ENCODE results near the gene CTDP1.
"Not testable (repeated sequence)": the region's sequence is repeated elsewhere in the genome, so short reads cannot be mapped to it uniquely, and the experiment has no call there.

The CTDP1 gene

DNA sequence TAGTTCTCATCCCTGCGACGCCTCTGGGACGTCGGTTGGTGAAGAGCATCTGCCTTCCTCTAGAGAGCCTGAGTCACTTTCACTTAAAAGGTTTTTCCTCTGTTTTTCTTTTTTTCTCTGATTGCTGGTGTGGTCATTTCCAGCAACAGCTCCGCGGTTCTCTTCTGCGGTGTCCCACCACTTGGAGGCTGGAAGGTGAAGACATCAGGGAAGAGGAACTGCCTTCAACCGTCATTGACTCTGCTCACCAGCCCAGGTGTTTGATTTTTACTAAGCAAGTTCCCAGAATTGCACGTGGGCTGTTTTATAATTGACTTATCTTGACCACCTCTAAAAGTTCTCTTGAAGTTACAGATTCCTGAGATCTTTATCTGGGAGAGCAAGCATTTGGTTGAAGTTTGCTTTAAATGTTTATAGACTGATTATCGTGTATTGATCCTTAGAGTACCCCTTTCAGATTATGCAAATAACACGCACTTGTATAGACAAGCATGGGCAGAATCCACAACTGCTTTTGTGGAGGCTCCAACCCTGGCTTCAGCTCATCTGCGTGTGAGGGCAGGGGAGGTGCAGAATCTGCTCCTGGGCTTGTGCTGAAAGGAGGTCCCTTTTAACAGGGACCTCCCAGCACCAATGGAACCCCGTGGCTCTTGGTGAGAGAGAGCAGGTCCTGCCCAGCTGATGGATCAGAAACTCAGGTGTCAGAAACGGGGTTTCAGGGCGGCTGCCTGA, 3.5 kb downstream of the CTDP1 start:
- no peak for DNase-seq

DNA sequence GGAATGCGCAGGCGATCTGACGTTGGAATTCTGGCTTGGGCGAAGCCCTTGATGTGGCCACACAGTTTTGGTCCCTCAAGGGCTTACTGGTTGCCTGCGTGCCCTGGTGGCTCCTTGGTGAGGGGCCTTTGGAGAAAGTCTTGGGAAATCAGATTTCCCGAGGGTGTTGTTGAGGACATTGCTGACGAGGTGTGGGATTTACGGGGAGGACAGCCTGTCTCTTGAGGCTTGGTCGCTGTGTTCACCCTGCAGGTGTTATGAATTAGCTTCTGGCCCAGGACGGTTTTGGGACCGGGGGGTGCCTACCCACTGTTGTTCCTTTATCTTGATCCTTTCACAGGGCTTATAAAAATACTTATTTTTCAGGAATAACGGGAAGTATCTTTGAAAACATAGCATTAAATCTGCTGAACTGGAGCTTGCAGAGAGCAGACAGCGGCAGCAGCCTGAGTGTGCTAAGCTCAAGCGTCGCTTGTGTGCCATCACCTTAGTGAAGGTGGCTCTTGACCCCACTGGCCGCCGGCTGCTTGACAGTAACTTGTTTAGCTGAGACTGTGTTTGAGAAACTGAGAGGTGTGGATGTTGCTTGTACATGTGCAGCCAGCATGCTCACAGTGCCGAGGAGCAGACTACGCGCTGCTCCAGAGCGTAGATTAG, 4.2 kb downstream of the CTDP1 start:
- no peak for DNase-seq

DNA sequence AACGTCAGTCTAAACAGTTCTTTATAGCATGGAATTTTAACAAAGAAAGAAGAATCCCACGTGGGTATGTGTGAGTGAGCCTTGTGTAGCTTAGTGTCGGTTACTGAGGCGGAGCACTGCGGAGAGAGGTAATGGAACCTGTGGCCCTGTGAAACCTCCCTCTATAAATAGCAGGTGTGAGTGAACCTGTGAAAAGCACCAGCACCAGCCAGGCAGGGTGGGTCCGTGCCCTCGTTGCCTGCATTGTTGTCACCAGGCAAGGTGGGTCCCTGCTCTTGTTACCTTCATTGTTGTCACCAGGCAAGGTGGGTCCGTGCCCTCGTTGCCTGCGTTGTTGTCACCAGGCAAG, 4.7 kb downstream of the CTDP1 start:
- no peak for DNase-seq

DNA sequence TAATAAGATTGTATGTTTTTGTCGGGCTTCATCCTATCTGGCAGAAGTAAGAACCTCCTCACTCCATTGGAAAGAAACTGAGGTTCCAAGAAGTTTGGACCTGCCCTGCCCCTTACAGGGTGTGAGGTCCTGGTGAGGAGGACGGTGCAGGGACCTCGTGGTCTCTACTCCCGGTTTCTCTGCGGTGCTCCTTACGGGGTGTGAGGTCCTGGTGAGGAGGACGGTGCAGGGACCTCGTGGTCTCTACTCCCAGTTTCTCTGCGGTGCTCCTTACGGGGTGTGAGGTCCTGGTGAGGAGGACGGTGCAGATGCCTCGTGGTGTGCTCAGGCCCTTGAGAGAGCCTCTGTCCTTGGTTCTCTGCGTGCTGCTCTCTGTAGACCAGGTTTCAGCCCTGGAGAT, 5.2 kb downstream of the CTDP1 start:
- DNase-seq: no peak

DNA sequence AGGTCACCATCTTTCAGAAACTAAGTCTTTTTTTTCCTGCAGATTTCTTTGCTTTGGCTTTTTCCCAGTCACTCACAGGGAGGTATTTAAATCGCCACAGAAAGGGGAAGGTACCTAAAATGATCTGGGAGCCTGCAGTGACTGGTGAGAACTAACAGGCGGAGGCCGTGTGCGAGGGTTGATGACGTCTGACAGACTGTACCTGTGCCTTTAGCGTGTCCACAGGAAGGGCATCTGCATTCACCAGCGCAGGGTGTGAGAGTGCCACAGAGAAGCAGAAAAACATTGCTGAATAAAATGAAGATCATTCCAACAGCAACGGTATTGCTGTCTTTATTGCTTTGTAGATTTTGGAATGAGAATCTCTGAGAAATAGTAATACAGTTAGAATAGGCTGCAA, 5.7 kb downstream of the CTDP1 start:
- DNase-seq: no peak

DNA sequence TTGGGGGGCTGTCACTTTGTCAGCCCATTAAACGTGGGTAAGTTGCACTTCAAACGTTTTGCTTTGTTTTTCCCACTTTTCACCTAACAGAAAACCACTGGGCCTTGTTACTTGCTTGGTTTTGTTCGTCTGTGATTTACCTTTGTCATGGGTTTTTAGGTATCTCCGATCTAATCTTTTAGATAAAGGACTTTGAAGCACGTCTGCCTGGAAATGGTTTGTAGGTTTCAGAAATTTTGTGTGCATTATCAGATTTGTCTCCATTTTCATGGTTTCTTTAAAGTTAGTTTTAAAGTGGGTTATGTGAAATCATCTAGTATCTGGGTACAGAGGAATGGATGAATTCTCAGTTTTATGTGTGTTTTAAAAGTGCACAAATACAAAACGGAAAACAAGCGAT, 6.4 kb downstream of the CTDP1 start:
- DNase-seq: no peak

DNA sequence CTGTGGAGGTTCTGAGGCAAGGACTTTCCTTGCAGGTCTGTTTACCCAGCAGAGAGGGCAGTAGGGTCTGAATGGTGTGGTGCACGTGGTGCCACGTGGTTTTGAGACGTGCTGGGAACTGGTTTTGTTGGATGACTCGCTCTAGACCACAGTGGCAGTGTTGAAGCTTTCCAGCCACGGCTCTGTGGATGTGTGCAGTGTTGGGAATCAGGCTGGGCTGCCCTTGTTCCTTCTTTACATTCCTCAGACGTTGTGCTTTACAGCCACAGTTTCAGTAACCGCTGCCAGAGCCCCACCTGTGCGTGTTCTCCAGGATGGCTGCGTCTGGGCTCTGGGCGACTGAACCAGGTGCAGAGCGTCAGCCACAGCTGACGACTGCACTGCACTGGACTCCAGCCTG, 8.2 kb downstream of the CTDP1 start:
- DNase-seq: no peak

DNA sequence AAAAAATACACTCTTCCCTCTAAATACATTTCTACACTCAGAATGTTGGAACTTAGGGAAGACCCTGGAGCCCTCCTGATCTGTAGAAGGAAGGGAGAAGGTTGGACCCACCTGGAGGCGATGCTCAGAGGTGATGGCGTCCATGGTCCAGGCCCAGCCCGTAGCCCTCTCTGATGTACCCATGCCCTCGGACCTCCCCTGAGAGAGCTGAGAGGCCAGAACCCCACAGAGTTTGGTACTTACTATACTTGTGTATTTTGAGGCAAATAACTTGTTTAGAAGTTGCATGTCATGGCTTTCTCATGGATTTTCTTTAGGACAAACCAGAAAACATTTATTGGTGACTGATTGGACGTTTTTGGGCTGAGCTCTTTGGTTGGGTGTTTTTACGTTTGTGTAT, 10.5 kb downstream of the CTDP1 start:
- no peak for DNase-seq

DNA sequence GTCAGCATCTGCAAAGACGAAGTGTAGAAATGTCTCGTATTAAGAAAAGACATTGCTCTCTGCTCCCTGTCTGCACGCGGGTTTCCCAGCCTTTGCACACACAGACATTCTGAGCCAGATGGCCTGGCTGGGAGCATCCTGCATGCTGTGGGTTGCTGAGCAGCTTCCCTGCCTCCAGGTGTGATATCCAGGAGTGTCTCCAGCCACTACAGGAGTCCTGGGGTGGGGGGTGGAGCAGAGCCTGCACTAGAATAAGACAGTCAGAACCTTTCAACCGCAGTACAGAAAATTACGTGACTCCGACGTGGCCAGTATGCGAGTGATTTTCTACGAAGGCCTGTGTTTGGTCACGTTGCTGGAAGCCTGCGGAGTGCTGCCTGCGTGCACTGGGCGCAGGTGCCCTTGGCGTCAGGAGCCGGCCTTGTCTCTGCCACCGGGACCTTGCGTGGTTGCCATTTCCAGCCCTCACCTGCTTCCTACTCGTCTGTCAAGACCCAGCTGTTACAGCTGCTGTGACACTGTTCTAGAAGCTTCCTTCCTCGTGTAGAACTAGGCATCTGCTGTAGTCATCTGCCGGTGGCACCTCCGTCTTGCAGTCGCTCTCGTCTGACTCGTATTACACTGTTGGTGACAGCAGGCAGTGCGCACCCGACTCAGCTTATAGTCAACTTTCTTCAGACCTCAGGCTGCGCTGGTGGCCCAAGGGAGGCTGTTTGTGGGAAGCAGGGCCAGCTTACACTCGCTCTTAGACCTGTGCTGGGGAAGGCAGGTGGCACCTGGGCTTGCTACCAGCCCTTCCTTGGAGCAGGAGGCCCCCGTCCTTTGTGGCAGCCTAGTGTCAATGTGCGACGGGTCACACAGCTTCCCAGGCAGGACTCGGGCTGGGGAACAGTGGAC, 11.2 kb downstream of the CTDP1 start:
- DNase-seq: no peak

DNA sequence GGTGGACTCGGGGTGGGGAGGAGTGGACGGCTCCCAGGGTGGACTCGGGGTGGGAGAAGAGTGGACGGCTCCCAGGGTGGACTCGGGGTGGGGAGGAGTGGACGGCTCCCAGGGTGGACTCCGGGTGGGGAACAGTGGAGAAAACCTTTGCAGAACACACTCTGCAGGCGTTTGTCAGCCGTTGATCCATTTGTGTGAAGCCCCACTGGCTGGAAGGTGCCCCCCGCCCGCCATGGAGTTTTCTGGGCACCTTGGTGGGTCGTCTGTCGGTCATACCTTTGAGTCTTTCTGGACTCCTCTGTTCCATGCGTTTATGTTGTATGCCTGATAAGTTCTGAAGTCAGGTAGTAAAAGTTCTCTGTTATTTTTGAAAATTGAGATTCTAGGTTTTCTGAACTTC, 12.5 kb downstream of the CTDP1 start:
- no peak for DNase-seq

DNA sequence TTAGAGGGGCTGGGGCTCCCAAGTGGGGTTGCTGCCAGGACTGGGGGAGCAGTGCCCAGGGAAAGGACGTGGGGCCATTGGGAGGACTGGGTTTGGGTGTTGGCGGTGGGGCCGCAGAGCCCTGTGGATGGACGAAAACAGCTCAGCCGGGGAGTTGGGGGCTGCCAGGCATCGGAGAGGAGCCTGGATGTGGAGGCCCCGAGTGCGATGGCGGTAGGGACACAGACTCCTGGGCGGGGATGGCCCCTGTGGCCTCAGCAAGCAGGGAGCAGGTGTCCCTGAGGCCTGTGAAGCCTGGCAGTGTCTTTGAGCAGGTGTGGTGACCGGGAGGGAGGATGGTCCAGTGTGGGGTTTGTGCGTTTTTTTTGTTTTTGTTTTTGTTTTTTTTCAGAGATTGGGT, 13.3 kb downstream of the CTDP1 start:
- no peak for DNase-seq

DNA sequence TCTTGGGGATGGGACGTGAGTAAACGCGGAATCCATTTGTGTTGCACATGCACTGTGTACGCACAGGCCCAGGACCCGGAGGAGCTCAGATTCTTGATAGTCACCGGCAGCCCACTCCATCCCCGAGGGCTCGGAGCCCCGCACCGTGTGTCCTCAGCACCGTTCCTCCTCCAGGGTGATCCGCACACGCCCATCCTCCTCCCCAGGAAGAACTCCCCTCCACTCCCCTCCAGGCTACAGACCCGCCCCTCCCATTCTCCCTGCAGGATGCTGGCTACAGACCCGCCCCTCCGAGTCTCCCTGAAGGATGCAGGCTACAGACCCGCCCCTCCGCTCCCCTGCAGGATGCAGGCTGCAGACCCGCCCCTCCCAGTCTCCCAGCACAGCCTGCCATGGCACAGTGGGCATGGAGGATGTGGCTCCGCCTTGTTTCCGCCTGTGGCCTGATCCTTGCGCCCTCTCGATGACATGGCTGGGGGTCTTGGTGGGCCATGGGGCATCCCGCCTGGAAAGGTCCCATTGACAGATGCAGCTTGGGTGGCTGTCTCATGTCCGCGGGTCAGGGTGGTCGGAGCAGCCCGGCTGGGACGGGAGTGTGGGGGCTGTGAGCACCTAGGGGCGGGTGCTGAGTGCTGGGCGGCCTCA, 14.1 kb downstream of the CTDP1 start:
- no peak for DNase-seq

DNA sequence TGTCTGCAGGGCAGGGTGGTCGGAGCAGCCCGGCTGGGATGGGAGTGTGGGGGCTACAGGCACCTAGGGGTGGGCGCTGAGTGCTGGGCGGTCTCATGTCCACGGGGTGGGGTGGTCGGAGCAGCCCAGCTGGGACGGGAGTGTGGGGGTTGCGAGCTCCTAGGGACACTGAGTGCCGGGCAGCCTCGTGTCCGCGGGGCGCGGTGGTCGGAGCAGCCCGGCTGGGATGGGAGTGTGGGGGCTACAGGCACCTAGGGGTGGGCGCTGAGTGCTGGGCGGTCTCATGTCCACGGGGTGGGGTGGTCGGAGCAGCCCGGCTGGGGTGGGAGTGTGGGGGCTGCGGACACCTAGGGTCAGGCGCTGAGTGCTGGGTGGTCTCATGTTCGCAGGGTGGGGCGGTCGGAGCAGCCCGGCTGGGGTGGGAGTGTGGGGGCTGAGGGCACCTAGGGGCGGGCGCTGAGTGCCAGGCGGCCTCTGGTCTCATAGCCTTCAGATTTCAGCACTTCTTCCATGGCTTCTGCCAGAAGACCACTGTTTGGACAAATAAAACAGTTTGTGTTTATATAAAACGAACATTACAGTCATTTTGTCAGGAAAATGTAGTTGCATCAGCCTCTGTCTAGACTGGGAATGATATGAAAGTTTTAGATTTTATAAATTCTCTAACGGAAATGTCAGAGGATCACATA, 14.7 kb downstream of the CTDP1 start:
- not testable (repeated sequence) for DNase-seq

DNA sequence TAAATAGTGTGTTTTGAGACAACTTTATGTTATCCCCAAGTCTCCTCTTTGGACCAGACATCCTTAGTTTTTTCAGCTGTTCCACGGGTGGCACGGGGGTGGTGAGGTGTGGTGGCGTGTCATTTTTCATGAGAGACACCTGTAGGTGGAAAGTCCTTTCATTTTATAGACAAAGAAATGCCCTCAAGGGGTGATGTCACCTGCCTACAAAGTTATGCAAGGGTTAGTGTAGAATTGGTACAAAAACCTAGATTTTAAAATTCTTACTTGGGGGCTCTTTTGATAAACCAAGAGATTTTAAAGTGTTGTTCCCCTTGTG, 15.3 kb downstream of the CTDP1 start:
- no peak for DNase-seq

DNA sequence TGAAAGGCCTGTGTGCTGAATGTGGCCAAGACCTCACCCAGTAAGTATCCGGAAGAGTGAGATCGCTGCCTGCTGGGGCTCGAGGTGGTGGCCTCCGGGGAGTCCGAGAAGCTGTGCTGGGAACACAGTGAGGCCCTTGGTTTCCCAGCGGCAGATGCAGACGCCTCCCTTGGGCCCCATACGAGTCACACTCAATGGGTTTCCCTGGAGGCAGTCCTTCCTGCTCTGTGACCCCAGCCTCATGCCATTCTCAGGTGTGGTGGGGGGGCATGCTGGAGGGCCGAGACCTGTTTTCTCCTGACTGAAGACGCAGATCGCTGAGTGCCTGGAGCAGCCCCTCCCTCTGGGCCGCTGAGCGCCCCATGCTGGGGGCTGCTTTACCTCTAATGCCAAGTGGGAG, 15.7 kb downstream of the CTDP1 start:
- no peak for DNase-seq

DNA sequence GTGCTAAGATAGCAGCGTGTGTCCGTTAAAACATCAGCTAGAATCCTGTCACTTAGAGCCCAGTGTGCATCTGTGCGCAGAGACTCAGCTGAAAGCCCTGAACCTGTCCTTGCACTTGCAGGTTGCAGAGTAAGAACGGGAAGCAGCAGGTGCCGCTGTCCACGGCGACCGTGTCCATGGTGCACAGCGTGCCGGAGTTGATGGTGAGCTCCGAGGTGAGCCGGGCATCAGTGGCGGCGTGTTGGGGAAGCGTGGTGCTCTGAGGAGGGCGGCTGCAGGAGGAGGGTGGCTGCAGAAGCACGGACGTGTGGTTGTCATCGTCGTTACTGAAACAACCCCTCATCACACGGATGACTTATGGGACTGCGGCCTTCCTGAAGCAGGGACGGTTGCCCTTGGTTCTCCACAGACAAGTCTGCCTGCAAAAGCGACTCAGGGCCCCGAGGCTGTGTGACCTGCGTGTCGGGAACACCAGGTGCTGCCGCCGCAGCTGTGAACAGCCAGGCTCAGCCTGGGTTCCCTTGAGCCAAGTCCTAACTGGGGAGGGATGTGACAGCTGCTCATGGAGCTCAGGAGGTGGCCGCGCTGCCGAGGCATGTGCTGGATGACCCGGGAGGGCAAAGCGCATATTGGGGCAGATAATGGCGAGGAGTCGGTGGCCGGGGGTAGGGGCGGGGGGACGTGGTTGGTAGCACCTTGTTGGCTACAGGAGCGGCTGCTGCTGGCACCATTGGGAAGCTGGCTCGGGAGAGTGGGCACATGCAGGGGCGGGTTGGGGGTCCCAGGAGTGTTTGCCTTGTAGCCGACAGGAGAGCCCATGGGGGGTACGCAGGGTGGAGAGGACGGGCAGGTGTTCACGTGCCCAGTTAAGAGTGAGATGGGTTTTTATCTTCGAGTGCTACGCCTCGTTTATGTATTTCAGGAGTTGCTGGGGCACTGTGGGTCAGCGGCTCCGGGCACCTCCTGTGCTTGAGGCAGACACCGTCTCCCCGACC, 16.6 kb downstream of the CTDP1 start:
- no peak for DNase-seq

DNA sequence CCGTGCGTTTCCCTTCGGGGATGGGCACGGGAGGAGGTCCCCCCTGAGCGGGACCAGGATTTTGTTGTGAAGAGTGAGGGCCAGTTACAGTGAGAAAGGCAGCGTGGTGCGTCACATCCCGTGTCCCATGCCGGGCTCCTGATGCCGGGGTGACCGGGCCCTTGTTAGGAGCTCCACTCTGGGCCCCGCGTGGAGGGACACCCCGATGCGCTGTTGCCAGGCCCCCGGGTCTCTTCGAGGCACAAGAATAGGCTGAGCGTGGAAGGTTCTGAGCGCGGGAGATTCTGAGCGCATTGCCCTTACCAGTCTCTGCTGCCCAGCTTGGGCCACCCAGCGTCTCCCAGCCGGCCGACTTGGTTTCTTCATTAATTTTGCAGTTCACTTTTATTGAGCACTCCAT, 17.6 kb downstream of the CTDP1 start:
- no peak for DNase-seq

DNA sequence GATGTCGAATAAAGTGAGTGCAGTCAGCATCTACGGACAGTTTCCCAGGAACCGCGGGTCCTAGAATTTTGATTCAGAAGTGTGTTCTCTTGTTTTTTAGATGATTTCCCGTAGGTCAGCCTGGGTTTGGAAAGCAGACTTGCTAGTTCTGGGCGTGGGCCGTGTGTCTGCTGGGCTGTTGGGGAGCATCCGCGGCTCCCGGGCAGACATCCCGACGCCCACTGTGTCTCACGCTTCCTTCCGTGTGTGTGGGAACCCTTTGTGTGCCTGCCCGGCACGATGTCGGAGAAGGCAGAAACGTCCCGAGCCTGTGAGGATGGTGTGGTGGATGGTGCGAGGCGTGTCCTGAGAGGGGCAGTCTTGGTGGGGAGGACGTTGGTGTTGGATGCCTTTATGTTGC, 18.4 kb downstream of the CTDP1 start:
- DNase-seq: no peak

DNA sequence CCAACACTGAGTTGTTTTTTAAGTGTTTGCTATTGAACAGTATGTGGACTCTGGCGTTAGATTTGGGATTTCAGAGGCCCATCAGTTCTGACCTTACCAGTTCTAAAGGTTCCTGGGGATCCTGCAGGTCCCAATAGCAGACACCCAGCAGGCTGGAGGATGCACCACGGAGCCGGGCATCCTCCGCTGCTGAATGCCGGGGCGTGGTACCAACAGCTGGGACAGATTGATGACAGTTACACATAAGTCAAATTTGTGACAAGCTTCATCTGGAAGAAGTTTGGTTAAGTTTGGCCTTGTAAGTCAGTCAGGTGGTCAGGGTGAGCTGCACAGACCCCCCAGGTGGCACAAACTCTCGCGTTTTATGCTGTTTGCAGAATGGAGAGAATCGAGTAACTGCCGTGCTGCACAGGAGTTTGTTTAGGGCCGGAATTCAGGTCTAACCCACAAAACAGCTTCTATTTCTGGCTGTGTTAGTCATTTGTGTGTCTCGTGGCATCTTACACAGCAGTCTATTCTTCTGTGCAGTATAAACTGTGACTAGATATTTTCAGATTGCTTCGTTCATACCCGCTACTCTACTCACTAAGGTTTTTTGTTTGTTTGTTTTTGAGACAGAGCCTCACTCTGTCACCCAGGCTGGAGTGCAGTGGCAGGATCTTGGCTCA, 19.2 kb downstream of the CTDP1 start:
- DNase-seq: no peak

DNA sequence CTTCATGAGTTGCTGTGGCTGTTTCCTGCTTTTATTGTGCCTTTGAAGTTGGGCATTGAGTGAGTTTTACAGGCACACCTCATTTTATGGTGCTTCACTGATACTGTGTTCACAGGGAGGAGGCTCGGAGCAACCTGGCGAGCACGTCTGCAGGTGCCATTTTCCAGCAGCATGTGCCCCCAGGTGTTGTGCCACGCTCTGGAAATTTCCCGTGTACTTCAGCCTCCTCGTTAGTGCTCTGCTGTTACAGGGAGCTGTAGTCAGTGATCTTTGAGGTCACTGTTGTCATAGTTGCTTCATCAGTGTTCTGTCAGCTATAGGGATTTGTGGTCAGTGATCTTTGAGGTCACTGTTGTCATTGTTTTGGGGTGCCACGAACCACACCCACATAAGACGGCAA, 20.1 kb downstream of the CTDP1 start:
- DNase-seq: no peak

DNA sequence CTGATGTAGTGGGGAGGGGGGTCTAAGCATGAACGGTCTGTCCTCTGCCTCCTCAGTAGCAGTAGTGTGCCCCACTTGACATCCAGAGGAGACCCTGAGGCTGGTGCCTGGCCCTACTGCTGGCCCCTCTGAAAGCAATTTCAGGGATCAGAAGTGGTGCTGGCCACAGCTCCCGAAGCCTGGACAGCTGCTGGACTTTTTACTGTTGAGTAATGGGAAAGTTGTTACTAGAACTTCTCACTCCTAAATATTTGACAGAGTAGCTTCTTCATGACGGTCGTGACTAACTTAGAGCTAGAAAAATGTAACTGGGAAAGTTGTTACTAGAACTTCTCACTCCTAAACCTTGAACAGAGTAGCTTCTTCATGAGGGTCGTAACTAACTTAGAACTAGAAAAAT, 23.3 kb downstream of the CTDP1 start:
- DNase-seq: no peak
